ENCODE results near the gene KTN1.

KTN1 gene

GRCh38 chr14:55579724-55580469 is at the start of gene KTN1:
TSS of gene KTN1 (plus strand) at chr14:55580207. CDS start at chr14:55612049, 31,842 bp downstream.
- DNase-seq (ENCODE audit: low read depth in 2 of 2), result peak; percentile 78 to 87
- H3K4me3 ChIP-seq (replicated peaks in 1 of 2; ENCODE audit: low read depth in 2 of 2, low read length in 2 of 2), result peak within 1 kb of the TSS; percentile 91 to 93
- TF ChIP-seq CTCF (IDR thresholded peaks at IDR 0.05; ENCODE audit: low read depth, low read length), result no peak

- DNase-seq (ENCODE audit: low read depth in 2 of 2), result no peak
- TF ChIP-seq CTCF (IDR thresholded peaks at IDR 0.05; ENCODE audit: low read depth, low read length), result no peak
- no peak overlapping the region for H3K4me3 ChIP-seq (replicated peaks in 1 of 2; ENCODE audit: low read depth in 2 of 2, low read length in 2 of 2)
Observed at GRCh38 chr14:55530464-55530863, 49.5 kb upstream of the KTN1 start.

- no peak overlapping the region for H3K4me3 ChIP-seq (replicated peaks in 1 of 2; ENCODE audit: low read depth in 2 of 2, low read length in 2 of 2)
- peak; percentile 34 for TF ChIP-seq CTCF (IDR thresholded peaks at IDR 0.05; ENCODE audit: low read depth, low read length)
- DNase-seq (ENCODE audit: low read depth in 2 of 2), result no peak
Observed at GRCh38 chr14:55532645-55533344, 47.2 kb upstream of the KTN1 start.

GRCh38 chr14:55533960-55534359 is 46.0 kb upstream of the KTN1 start:
- no peak overlapping the region for H3K4me3 ChIP-seq (replicated peaks in 1 of 2; ENCODE audit: low read depth in 2 of 2, low read length in 2 of 2)
- DNase-seq (ENCODE audit: low read depth in 2 of 2), result no peak
- TF ChIP-seq CTCF (IDR thresholded peaks at IDR 0.05; ENCODE audit: low read depth, low read length), result no peak

- H3K4me3 ChIP-seq (replicated peaks in 1 of 2; ENCODE audit: low read depth in 2 of 2, low read length in 2 of 2), result no peak overlapping the region
- no peak for TF ChIP-seq CTCF (IDR thresholded peaks at IDR 0.05; ENCODE audit: low read depth, low read length)
- peak in 1 of 2 donors; percentile 32 for DNase-seq (ENCODE audit: low read depth in 2 of 2)
Observed at GRCh38 chr14:55535516-55536203, 44.3 kb upstream of the KTN1 start.

GRCh38 chr14:55536204-55536708 is 43.8 kb upstream of the KTN1 start:
- no peak for TF ChIP-seq CTCF (IDR thresholded peaks at IDR 0.05; ENCODE audit: low read depth, low read length)
- no peak for DNase-seq (ENCODE audit: low read depth in 2 of 2)
- H3K4me3 ChIP-seq (replicated peaks in 1 of 2; ENCODE audit: low read depth in 2 of 2, low read length in 2 of 2), result no peak overlapping the region
